NB4 (cell line): ENCODE measurements around the gene ZFYVE28.

Source experiments
- CTCF ChIP-seq: IDR thresholded peaks from one replicate; pipeline ENCODE4 v1.5.1; 2012; ENCODE audit warnings: low read depth, low read length
- MYC ChIP-seq: IDR thresholded peaks from 2 replicates; pipeline ENCODE4 v1.6.1; 2011; ENCODE audit warnings: low read depth, low read length
- POLR2A ChIP-seq: IDR thresholded peaks from 2 replicates; pipeline ENCODE4 v1.6.1; 2011; ENCODE audit warnings: mild to moderate bottlenecking; ENCODE audit not compliant: insufficient read length; ENCODE audit errors: extremely low read depth
- TF ChIP-seq, protein P1 (sequence below): IDR thresholded peaks from 2 replicates; pipeline ENCODE4 v1.6.1; 2011; ENCODE audit warnings: low read depth, low read length

- TF ChIP-seq CTCF (no peak), MYC (no peak), POLR2A (no peak)
- TF ChIP-seq, protein P1, sequence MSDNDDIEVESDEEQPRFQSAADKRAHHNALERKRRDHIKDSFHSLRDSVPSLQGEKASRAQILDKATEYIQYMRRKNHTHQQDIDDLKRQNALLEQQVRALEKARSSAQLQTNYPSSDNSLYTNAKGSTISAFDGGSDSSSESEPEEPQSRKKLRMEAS, result no peak
Measured at GRCh38 chr4:2423066-2423465, 4.6 kb upstream of the ZFYVE28 start.
